NCI-H187 treated with DMSO at 0.1 percent for 48 hours (cell line): ENCODE data around the gene INAFM2.

ENCODE experiments used
- DNase-seq: peaks from one replicate; lab custom pipeline; 2025; lab: John Stamatoyannopoulos, UW

The INAFM2 gene

DNA sequence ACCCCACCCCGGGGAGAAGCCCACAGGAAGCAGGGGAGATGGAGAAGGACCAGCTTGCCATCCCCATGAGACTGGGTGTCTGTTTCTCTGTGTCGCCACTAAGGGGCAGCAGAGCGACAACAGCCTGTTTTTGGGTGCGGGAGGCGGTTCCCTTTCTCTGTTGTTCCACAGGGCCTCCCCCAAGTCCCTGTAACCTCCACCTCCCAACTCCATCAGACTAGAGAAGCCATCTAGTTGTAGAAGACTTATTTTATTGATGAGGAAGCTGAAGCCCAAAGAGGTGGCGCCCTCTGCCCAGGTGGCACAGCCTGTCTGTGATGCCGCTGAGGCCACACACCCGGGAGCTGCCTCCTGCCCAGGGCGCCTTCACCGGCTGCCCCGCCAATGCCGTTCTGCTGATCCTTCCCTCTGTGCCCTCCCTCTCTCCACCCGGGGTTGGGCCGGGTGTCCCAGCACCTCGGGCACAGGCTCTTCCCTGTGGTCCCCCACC lies 21.2 kb downstream of the INAFM2 start:
- DNase-seq, result no peak

- no peak for DNase-seq
Observed at GRCh38 chr15:40345225-40345866, 21.9 kb downstream of the INAFM2 start.

GRCh38 chr15:40345867-40346578 lies 22.5 kb downstream of the INAFM2 start:
- DNase-seq, result no peak

DNA sequence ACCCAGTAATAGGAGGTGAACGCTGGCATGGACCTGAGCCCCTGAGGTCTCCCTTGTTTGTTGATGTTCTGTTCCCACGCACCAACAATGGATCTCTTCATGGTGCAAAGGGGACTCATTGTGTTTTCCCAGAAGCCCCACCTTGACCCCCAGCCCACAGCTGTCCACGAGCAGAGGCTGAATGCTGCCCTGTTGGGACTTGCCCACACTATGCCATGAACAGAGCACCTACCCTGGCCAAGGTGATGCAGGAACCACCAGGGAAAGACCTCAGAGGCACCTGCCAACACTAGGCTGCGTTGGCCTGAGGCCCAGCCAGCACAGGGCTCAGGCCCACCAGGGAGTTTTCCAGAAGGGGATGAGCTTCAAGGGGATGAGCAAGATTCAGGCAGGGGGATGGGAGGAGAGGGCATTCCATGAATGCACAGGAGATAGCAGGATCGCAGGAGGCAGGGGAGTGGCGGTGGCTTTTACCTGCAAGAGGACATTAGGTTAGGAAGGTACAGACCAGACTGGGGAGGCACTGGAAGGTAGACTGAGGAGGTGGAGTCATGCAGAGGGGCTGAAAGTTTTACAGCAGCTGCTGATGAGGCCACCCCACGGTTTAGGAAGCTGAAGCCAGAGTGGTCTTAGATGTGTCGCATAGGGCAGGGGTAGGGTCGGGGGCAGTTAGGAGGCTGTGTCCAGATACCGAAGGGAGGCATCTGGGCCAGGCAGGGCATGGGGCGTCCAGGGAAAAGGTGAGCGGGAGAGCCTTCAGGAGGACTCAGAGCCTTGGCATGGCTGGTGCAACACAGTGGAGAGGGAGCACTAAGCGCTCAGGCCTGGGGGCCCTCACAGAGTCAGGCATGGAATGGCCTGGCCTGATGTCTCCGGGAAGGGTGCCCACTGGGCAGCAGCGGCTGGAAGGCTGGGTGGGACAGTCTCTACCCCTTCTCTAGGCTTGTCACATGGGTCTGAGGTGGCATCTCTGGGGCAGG lies 23.4 kb downstream of the INAFM2 start:
- no peak for DNase-seq

- DNase-seq, result no peak
Observed at GRCh38 chr15:40347559-40348473, 24.3 kb downstream of the INAFM2 start.

- DNase-seq, result no peak
Observed at GRCh38 chr15:40348474-40348870, 25.0 kb downstream of the INAFM2 start.

DNA sequence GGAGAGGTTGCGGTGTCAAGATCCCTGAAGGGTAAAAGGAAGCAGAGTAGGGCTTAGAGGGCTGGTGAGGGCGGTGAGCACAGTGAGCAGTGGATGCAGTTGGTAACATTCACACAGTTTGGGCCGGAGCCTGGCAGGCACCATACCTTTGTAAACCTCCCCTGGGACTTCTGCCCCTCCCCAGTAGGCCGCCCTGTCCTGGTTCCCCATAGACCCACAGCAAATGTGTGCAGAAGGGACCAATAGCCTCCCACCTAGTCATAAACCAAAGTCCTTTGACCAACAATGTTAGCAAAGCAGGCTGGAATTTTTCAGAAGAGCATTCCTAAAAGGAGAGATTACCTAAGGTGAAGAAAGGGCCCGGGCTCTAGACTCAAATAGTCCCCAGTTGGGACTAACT lies 25.7 kb downstream of the INAFM2 start:
- no peak for DNase-seq

- no peak for DNase-seq
Observed at GRCh38 chr15:40352281-40352901, 28.9 kb downstream of the INAFM2 start.

- no peak for DNase-seq
Observed at GRCh38 chr15:40353697-40354096, 30.2 kb downstream of the INAFM2 start.

DNA sequence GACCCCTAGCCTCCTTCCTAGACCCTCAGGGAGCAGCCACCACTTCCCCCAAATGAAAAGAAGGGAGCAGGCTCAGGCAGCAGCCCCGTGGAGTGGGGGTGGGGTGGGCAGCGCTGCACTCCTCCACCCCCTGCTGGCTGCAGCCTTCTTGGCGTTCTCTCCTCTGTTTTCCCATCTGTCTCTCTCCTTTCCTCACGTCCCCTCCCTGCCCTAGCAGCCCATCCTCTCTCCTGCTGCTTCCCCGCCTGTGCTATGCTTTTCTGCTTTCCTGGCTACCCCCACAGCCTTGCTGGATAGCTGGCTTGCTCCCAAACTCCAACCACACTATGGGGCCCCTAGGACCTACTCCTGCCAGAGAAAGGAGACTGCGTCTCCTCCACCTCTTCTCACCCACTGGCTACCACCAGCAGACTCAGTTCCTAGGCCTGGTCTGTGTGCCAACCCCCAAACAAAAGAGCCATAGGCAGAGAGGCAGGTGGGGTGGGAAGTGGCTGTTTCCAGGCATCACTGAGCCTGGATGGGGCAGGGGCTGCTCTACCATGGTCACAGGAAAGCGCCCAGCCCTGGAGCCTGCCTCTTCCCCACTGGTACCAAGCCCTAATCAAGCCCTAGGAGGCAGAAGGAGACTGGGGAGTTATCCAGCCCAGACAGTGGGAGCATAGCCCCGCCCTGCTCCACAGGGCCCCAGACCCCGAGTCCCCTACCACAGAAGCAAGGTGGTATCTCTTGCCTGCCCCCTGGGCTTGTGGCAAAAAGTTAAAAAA lies 31.1 kb downstream of the INAFM2 start:
- no peak for DNase-seq

DNA sequence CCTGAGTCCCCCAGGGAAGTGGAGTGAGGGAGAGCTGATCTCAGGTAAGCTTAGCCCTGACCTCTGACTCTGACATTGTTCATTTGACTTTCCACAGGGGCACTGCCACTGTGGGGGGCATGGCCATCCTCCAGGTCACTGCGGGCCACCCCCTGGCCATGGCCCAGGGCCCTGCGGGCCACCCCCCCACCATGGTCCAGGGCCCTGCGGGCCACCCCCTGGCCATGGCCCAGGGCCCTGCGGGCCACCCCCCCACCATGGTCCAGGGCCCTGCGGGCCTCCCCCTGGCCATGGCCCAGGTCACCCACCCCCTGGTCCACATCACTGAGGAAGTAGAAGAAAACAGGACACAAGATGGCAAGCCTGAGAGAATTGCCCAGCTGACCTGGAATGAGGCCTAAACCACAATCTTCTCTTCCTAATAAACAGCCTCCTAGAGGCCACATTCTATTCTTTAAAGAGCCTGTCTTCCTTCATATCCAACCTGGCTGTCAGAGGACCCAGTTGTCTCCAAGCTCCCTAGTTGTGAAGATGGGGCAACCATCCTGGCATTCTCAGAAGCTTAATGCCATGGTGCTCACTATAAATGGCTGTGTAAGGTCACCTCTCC lies 32.6 kb downstream of the INAFM2 start:
- DNase-seq, result no peak

- no peak for DNase-seq
Observed at GRCh38 chr15:40357246-40357645, 33.8 kb downstream of the INAFM2 start.

GRCh38 chr15:40357723-40358470 lies 34.4 kb downstream of the INAFM2 start, which contains the start of gene DISP2:
DISP2 (plus strand) TSS chr15:40358219; CDS start chr15:40358322, 103 bp downstream.
- no peak for DNase-seq

DNA sequence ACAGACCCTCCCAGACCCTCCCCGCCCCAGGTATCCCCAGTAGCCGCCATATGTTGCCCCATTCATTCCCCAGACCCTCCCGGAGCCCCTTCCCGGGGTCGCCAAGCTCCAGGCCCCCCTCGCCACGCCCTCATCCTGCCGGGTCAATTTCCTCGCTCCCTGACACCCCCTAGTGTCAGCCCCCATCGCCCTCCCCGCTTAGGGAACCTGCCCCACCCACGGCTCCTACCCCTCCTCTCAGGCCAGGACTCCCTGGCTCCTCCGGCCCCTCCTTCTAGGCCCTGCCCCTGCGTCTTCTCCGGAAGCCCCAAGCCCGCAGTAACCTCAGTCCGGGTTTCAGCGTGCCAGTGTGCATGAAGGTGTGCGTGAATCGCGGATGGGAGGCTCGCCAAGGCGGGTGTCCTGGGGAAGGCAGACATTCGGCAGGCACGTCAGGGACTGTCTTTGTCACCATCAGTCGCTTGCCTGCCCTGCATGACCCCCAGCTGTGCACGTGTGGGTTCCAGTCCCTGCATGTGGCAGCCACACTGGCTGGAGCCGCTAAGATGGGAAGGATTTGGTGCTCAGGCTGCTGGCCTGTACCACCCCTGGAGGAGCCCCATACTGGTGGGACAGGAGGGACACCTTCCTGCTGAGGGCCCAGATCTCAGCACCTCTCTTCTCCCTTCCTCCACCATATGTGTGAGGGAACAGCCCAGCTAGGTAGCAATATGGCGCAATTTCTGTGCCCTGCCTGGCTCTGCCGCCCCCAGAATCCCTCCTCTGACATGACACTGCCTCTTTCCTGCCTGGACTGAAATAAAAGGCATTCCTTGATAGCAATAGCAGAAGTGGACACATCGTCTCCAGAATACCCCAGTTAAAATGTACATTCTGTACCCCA lies 35.2 kb downstream of the INAFM2 start:
- DNase-seq, result no peak

- no peak for DNase-seq
Observed at GRCh38 chr15:40360015-40360414, 36.5 kb downstream of the INAFM2 start.

- DNase-seq, result no peak
Observed at GRCh38 chr15:40361640-40362039, 38.1 kb downstream of the INAFM2 start.

DNA sequence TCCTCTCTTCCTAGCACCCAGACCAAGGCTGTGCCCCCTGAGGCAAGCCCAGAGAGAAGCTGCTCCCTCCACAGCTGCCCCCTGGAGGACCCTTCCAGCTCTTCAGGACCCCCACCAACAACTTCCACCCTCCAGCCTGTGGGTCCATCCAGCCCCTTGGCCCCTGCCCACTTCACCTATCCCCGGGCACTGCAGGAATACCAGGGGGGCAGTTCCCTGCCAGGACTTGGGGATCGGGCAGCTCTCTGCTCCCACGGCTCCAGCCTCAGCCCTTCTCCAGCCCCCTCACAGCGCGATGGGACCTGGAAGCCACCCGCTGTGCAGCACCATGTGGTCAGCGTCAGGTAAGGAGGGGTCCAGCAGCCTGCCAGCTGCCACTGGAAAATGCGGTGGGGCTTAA lies 40.1 kb downstream of the INAFM2 start:
- DNase-seq, result no peak

- DNase-seq, result no peak
Observed at GRCh38 chr15:40364251-40364650, 40.8 kb downstream of the INAFM2 start.
